Measurements from ENCODE around the gene DYNC1H1.

DYNC1H1 gene

DNA sequence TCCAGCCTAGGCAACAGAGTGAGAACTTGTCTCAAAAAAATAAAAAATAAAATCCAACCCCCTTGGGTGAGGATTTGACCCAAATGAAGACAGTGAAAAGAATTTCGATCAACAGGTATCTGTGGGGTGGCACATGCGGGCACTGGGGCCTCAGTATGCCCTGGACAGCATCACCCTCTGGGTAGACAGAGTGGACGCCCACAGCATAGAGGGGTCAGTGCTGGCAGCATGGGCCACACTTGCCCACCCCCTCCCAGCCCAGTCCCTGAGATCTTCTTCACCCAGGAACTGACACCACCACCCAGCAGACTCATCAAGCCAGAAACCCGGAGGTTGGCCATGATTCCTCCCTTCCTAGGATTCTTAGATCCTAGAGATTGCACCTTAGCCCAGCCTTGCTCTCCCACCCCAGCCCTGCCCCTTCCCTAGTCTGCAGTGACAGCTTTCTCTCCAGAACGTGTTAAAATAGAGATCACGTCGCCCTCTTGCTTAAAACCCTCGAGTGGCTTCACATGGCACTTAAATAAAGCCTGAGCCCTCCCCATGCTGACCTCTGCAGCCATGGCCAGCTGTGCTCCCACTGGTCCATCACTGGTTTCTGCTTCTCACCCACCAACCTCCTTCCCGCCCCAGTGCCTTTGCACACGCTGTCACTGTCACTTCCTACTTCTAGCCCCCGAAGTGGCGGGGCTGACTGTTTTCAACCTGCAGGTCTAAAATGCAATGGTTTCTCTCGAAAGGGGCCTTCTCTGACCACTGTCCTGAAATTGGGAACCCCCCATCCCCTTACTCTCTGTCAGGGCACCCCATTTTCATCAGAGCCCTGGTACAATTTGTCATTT, 26.2 kb upstream of the DYNC1H1 start:
- DNase-seq (ENCODE audit: extremely low spot score): no peak
- ChIA-PET CTCF (interaction anchor here (0.6 kb wide), 1 partner anchor 285 kb away, joined by 3 read pairs; no protein-coding TSS in a partner anchor), POLR2A (interaction anchor here (1.0 to 1.1 kb wide), 2 partner anchors 10 to 11 kb away, joined by 3 read pairs; no protein-coding TSS in a partner anchor)
- TF ChIP-seq CTBP1 (IDR thresholded peaks at IDR 0.05; ENCODE audit: borderline replicate concordance) (no peak), L3MBTL2 (conservative IDR thresholded peaks at IDR 0.05) (no peak), ELF4 (IDR thresholded peaks at IDR 0.05) (no peak), FOXA1 (IDR thresholded peaks at IDR 0.05) (no peak), TARDBP (IDR thresholded peaks at IDR 0.05) (no peak), SP1 (IDR thresholded peaks at IDR 0.05) (no peak), PKNOX1 (IDR thresholded peaks at IDR 0.05) (no peak), NFRKB (IDR thresholded peaks at IDR 0.05) (no peak), FOXM1 (IDR thresholded peaks at IDR 0.05; ENCODE audit: borderline replicate concordance) (no peak), FOXK2 (IDR thresholded peaks at IDR 0.05) (no peak)

- CTCF ChIA-PET: no interaction called here
- no peak for DNase-seq (ENCODE audit: extremely low spot score)
- POLR2A ChIA-PET: no interaction called here
- TF ChIP-seq BHLHE40 (IDR thresholded peaks at IDR 0.05; ENCODE audit: borderline replicate concordance) (no peak), L3MBTL2 (conservative IDR thresholded peaks at IDR 0.05) (no peak), LEF1 (IDR thresholded peaks at IDR 0.05; ENCODE audit: borderline replicate concordance) (no peak), FOXA1 (IDR thresholded peaks at IDR 0.05) (no peak), SP1 (IDR thresholded peaks at IDR 0.05) (no peak), HDGF (IDR thresholded peaks at IDR 0.05; ENCODE audit: borderline replicate concordance) (no peak), NFRKB (IDR thresholded peaks at IDR 0.05) (no peak), PKNOX1 (IDR thresholded peaks at IDR 0.05) (no peak), ZNF384 (IDR thresholded peaks at IDR 0.05) (no peak), SUZ12 (IDR thresholded peaks at IDR 0.05) (no peak), FOXM1 (IDR thresholded peaks at IDR 0.05; ENCODE audit: borderline replicate concordance) (no peak)
Measured at GRCh38 chr14:101939646-101940170, 24.7 kb upstream of the DYNC1H1 start.

DNA sequence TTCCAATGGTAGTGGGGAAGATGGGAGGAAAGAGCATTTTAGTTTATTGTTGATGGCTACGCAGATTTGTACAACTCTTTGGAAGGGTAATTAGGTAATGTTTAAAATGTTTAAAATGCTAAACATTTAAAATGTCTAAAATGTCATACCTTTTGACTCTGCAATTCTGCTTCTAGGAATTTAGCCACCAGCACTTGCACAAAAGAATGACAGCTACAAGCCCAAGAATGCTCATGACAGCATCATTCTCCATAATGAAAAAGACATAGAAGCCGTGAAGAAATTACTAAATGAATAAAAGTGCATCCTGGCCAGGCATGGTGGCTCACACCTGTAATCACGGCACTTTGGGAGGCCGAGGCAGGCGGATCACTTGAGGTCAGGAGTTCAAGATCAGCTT, 19.9 kb upstream of the DYNC1H1 start:
- TF ChIP-seq PKNOX1 (IDR thresholded peaks at IDR 0.05): no peak
- no peak for TF ChIP-seq FOXA1 (IDR thresholded peaks at IDR 0.05)
- no peak for TF ChIP-seq TARDBP (IDR thresholded peaks at IDR 0.05)
- no peak for TF ChIP-seq LEF1 (IDR thresholded peaks at IDR 0.05; ENCODE audit: borderline replicate concordance)
- no peak for TF ChIP-seq FOXK2 (IDR thresholded peaks at IDR 0.05)
- no peak for TF ChIP-seq ARNT (IDR thresholded peaks at IDR 0.05)
- TF ChIP-seq CTBP1 (IDR thresholded peaks at IDR 0.05; ENCODE audit: borderline replicate concordance): no peak
- no peak for DNase-seq (ENCODE audit: extremely low spot score)
- POLR2A ChIA-PET: no interaction called here
- CTCF ChIA-PET: interaction anchor here (0.7 kb wide), 1 partner anchor 8 kb away, joined by 3 read pairs; no protein-coding TSS in a partner anchor

GRCh38 chr14:101945171-101945570, 19.2 kb upstream of the DYNC1H1 start:
- TF ChIP-seq HDGF (IDR thresholded peaks at IDR 0.05; ENCODE audit: borderline replicate concordance) (no peak), FOXM1 (IDR thresholded peaks at IDR 0.05; ENCODE audit: borderline replicate concordance) (no peak), FOXK2 (IDR thresholded peaks at IDR 0.05) (no peak), BHLHE40 (IDR thresholded peaks at IDR 0.05; ENCODE audit: borderline replicate concordance) (no peak), PKNOX1 (IDR thresholded peaks at IDR 0.05) (no peak), CTBP1 (IDR thresholded peaks at IDR 0.05; ENCODE audit: borderline replicate concordance) (no peak), FOXA1 (IDR thresholded peaks at IDR 0.05) (no peak), L3MBTL2 (conservative IDR thresholded peaks at IDR 0.05) (no peak), ELF4 (IDR thresholded peaks at IDR 0.05) (no peak), ARNT (IDR thresholded peaks at IDR 0.05) (no peak), SP1 (IDR thresholded peaks at IDR 0.05) (no peak), NFRKB (IDR thresholded peaks at IDR 0.05) (no peak), ZNF384 (IDR thresholded peaks at IDR 0.05) (no peak), SUZ12 (IDR thresholded peaks at IDR 0.05) (no peak), LEF1 (IDR thresholded peaks at IDR 0.05; ENCODE audit: borderline replicate concordance) (no peak), TARDBP (IDR thresholded peaks at IDR 0.05) (no peak)
- ChIA-PET POLR2A (no interaction called here), CTCF (no interaction called here)
- DNase-seq (ENCODE audit: extremely low spot score): no peak

- CTCF ChIA-PET: no interaction called here
- POLR2A ChIA-PET: interaction anchor here (0.6 to 2.7 kb wide), 10 partner anchors 10 to 240 kb away, joined by 3 to 18 read pairs (median 7); partner anchors contain the start of gene DYNC1H1
- DNase-seq (ENCODE audit: extremely low spot score): no peak
- TF ChIP-seq ELF4 (IDR thresholded peaks at IDR 0.05): no peak
- no peak for TF ChIP-seq NFRKB (IDR thresholded peaks at IDR 0.05)
- no peak for TF ChIP-seq FOXM1 (IDR thresholded peaks at IDR 0.05; ENCODE audit: borderline replicate concordance)
Measured at GRCh38 chr14:101947577-101947903, 16.8 kb upstream of the DYNC1H1 start.
